ENCODE measurements around the gene NLE1.

- TF ChIP-seq CTCF (IDR thresholded peaks at IDR 0.05) (no peak), POLR2A (IDR thresholded peaks at IDR 0.05) (no peak)
Measured at GRCh38 chr17:35081638-35082037, 60.5 kb downstream of the NLE1 start.

All from Peyer's patch (tissue), 4 donors.